Measurements from ENCODE around the gene GPN3. TPM values are rescaled to one million over a fixed set of nuclear protein-coding genes. Genes with fewer than 3 reads are reported as not detected.

GPN3 gene
- total and polyA plus RNA-seq, 2 experiments from 2014 or later = 18.4 to 43.5 TPM

DNA sequence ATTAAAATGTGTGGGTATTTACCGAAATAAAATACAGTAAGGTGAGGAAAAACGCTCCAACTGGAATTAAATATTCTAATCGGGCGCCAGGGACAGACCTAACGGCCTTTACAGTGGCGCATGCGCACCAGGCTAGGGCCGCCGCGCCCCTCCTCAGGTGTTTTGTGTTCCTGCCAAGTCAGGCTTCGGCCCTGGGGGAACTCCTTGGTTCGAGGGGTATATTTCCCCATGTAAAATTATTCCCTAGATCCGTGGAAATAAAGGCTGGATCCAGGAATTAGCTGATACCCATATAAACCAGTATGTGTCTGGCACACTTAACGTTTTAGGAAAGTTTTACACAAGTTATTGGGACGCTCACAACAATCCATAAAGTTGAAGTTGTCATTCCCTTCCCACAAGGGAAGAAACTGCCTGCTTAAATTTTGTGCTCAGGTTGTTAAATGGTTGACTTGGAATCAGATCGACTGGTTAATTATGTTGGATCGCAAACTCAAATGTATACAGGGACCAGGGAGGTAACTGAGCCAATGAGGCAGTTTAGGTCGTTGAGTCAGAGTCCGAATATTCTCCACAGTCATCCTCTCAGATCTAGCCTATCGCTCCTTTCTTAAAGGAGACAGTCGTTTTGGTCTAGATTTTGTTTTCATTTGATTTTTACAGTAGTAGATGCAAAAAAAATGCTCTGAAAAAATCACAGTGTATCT lies 63.9 kb downstream of the GPN3 start:
- Histone ChIP-seq H4K20me1 (ENCODE audit: insufficient read depth) (no peaks in the 10 kb centered on the region), H2AFZ (peak overlapping the region; percentile 100), H3K4me2 (ENCODE audit: unreplicated experiment) (peak overlapping the region; percentile 100), H3F3A (ENCODE audit: insufficient read depth) (no peaks in the 10 kb centered on the region), H3K36me3 (ENCODE audit: low read depth) (peaks cover 4% of the 10 kb centered on the region; the same call in 1 of the 2 replicates), H3K27me3 (replicated peaks; ENCODE audit: insufficient read depth) (no peaks in the 10 kb centered on the region), H3K9me2 (ENCODE audit: insufficient read depth) (no peaks in the 10 kb centered on the region), H3K4me1 (ENCODE audit: insufficient read depth) (0 out of 2 replicates have a peak, but pooled peaks cover 5% of the 10 kb centered on the region), H3K9ac (peak overlapping the region; percentile 97), H3K9me3 (ENCODE audit: low read depth) (no peaks in the 10 kb centered on the region), H3K27ac (peak overlapping the region; percentile 96), H3K79me2 (ENCODE audit: insufficient read depth) (peaks cover 40% of the 10 kb centered on the region), H3K4me3 (peak overlapping the region; percentile 86)
- DNase-seq = peak; percentile 84
- no peak for TF ChIP-seq EZH2 (IDR thresholded peaks at IDR 0.05; ENCODE audit: insufficient read depth, poor library complexity, severe bottlenecking)
- no peak for TF ChIP-seq EZH2phosphoT487 (IDR thresholded peaks at IDR 0.05; ENCODE audit: insufficient read depth, low read depth)
- in situ Hi-C loops (cut with MboI) = no loop called here
- 22% methylated on average over 21 of the region's 21 CpGs for WGBS, 2 experiments (ENCODE audit: low coverage in 1 of 2, low lambda C conversion rate in 2 of 2, missing lambda C conversion rate in 2 of 2)

DNA sequence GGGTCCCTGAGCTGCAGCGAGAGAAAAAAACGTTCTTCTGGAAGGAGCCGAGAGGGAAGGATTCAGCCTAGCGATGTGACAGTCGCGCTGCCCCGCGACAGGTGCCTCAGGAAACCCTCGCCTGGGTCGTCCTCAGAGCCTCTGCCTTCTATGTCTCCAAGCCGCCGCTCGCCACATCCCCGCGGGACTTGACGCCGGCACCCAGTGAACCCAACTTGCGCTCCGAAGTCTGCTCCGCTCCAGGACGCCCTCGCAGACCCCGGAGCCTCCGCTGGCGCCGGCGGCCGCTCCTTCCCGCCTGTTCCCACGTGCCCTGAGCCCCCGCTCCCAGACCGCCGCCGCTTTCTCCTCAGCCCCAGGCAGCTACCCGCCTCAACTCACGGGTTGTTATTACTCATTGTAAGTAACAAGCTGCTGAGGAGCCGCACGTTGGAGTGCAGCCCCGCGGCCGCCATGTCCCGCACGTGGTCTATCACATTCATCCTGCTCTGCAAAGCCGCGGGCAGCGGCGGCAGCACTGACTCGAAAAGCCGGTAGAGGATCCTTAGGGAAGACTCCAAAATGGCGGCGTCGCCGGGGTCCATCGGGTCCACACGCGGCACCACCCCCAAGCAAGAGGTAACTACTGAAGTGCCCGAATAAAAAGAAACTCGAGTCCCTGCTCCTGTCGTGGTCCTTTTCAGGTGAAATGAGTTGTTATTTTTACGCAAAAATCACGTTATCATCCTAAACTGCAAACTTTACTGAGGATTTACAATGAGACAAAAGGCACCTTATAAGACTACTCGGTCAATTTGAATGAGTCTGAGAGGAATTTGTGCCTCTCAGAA lies 64.7 kb downstream of the GPN3 start, which contains the start of gene ANAPC7:
Gene ANAPC7 (minus strand): TSS at position 563 of the 830 bp plus-strand sequence. CDS start 81 bp downstream, at position 482.
- peaks cover 48% of the 10 kb centered on the region for H3K79me2 ChIP-seq (ENCODE audit: insufficient read depth)

More for the DNA sequence above, 64.7 kb downstream of the GPN3 start, which contains the start of gene ANAPC7:
- Histone ChIP-seq H2AFZ (peak within 1 kb of the TSS; percentile 100), H4K20me1 (ENCODE audit: insufficient read depth) (no peaks in the 10 kb centered on the region), H3K9me2 (ENCODE audit: insufficient read depth) (no peaks in the 10 kb centered on the region), H3K4me2 (ENCODE audit: unreplicated experiment) (peak within 1 kb of the TSS; percentile 100), H3F3A (ENCODE audit: insufficient read depth) (no peaks in the 10 kb centered on the region), H3K4me1 (ENCODE audit: insufficient read depth) (0 out of 2 replicates have a peak, but pooled peaks cover 5% of the 10 kb centered on the region), H3K9ac (peak within 1 kb of the TSS; percentile 97), H3K27ac (peak within 1 kb of the TSS; percentile 96), H3K4me3 (peak within 1 kb of the TSS; percentile 86), H3K27me3 (replicated peaks; ENCODE audit: insufficient read depth) (no peaks in the 10 kb centered on the region), H3K36me3 (ENCODE audit: low read depth) (peaks cover 5% of the 10 kb centered on the region; the same call in 1 of the 2 replicates), H3K9me3 (ENCODE audit: low read depth) (no peaks in the 10 kb centered on the region)
- in situ Hi-C loops (cut with MboI) = no loop called here
- DNase-seq = peak; percentile 97
- TF ChIP-seq EZH2phosphoT487 (IDR thresholded peaks at IDR 0.05; ENCODE audit: insufficient read depth, low read depth) = no peak
- TF ChIP-seq EZH2 (IDR thresholded peaks at IDR 0.05; ENCODE audit: insufficient read depth, poor library complexity, severe bottlenecking) = no peak
- 0 to 1% methylated on average over 59 to 61 of the region's 62 CpGs for WGBS, 2 experiments (ENCODE audit: low coverage in 1 of 2, low lambda C conversion rate in 2 of 2, missing lambda C conversion rate in 2 of 2)

Small RNAs within 50 kb of the gene (small RNA-seq; reads per million reads assigned to genes)
- gene RF00278 (ENCODE audit: low read depth, low replicate concordance) = not detected

Other genes starting within 250 kb of the GPN3 start
- 142 and 148 TPM in 2 replicates for gene ATP2A2, start 187.0 kb downstream of the GPN3 start, total RNA-seq (2014; rRNA removed; shearing (Covaris generic))
- 28.7 and 29.5 TPM in 2 replicates for gene ATP2A2, start 187.0 kb downstream of the GPN3 start, polyA plus RNA-seq (2016; fragmentation: Nextera tagmentation; extraction: Ambion mirVana)
- 46.5 and 50.2 TPM in 2 replicates for gene ANAPC7, start 64.5 kb downstream of the GPN3 start, total RNA-seq (2014; rRNA removed; shearing (Covaris generic))
- gene ANAPC7, start 64.5 kb downstream of the GPN3 start, polyA plus RNA-seq (2016; fragmentation: Nextera tagmentation; extraction: Ambion mirVana) = 35.5 and 38.7 TPM in 2 replicates
- 552 and 686 TPM in 2 replicates for gene ARPC3, start 17.9 kb downstream of the GPN3 start, total RNA-seq (2014; rRNA removed; shearing (Covaris generic))
- gene ARPC3, start 17.9 kb downstream of the GPN3 start, polyA plus RNA-seq (2016; fragmentation: Nextera tagmentation; extraction: Ambion mirVana) = 503 and 511 TPM in 2 replicates
- gene FAM216A, start 588 bp upstream of the GPN3 start, total RNA-seq (2014; rRNA removed; shearing (Covaris generic)) = 11.5 and 18.1 TPM in 2 replicates
- 25.2 and 25.8 TPM in 2 replicates for gene FAM216A, start 588 bp upstream of the GPN3 start, polyA plus RNA-seq (2016; fragmentation: Nextera tagmentation; extraction: Ambion mirVana)
- 61.2 and 72.3 TPM in 2 replicates for gene VPS29, start 33.9 kb upstream of the GPN3 start, total RNA-seq (2014; rRNA removed; shearing (Covaris generic))
- 202 and 206 TPM in 2 replicates for gene VPS29, start 33.9 kb upstream of the GPN3 start, polyA plus RNA-seq (2016; fragmentation: Nextera tagmentation; extraction: Ambion mirVana)
- gene RAD9B, start 34.1 kb upstream of the GPN3 start, total RNA-seq (2014; rRNA removed; shearing (Covaris generic)) = 0.13 and 0.97 TPM in 2 replicates
- 0.19 and 0.22 TPM in 2 replicates for gene RAD9B, start 34.1 kb upstream of the GPN3 start, polyA plus RNA-seq (2016; fragmentation: Nextera tagmentation; extraction: Ambion mirVana)
- gene PPTC7, start 115.1 kb upstream of the GPN3 start, total RNA-seq (2014; rRNA removed; shearing (Covaris generic)) = 3.2 and 3.4 TPM in 2 replicates
- 2.2 and 2.4 TPM in 2 replicates for gene PPTC7, start 115.1 kb upstream of the GPN3 start, polyA plus RNA-seq (2016; fragmentation: Nextera tagmentation; extraction: Ambion mirVana)
- gene TCTN1, start 145.9 kb upstream of the GPN3 start, total RNA-seq (2014; rRNA removed; shearing (Covaris generic)) = 34.4 and 44.3 TPM in 2 replicates
- gene TCTN1, start 145.9 kb upstream of the GPN3 start, polyA plus RNA-seq (2016; fragmentation: Nextera tagmentation; extraction: Ambion mirVana) = 58.1 and 65.2 TPM in 2 replicates
- 4.1 and 7.6 TPM in 2 replicates for gene HVCN1, start 220.9 kb upstream of the GPN3 start, total RNA-seq (2014; rRNA removed; shearing (Covaris generic))
- gene HVCN1, start 220.9 kb upstream of the GPN3 start, polyA plus RNA-seq (2016; fragmentation: Nextera tagmentation; extraction: Ambion mirVana) = 3.0 and 3.1 TPM in 2 replicates

Data from GM23248 (cell line).